A549 (cell line): ENCODE measurements around the gene ZBTB25. TPM values are rescaled to one million over a fixed set of nuclear protein-coding genes. Genes with fewer than 3 reads are reported as not detected.
A peak's percentile ranks its signal among the peaks of the same experiment; 100 is the strongest.

Source experiments
- ATAC-seq, 2 experiments: fragments of 200-7000 bp in 1 of 2; fragments of >200 bp in 1 of 2; cut with Nextera tagmentation in 1 of 2; cut with Tn5 transposase in 1 of 2; 3 replicates each; pipeline versions ENCODE4 v1.8.0 to v1.9.1; 2018 to 2020; ENCODE audit warnings: mild to moderate bottlenecking in 1 of 2, moderate library complexity in 1 of 2
- CTCF ChIA-PET: fragments of 300-600 bp; sonication (Branson Sonifier 250); formaldehyde crosslinking; extraction: SDS; loops from one replicate; lab custom pipeline; 2021; ENCODE audit warnings: antibody characterized with exemption, inconsistent platforms; lab: Yijun Ruan, JAX
- POLR2A ChIA-PET: fragments of 350-600 bp; formaldehyde crosslinking; extraction: SDS; loops from one replicate; lab custom pipeline; 2021; ENCODE audit warnings: antibody characterized with exemption, inconsistent platforms; lab: Yijun Ruan, JAX
- DNase-seq, 2 experiments: peaks; one replicate each; pipeline versions ENCODE4 v3.0.0 to v3.0.0-alpha.2; 2011 to 2016; ENCODE audit warnings: low read depth in 1 of 2, low spot score in 1 of 2
- FAIRE-seq: peaks from 2 replicates; lab custom pipeline; 2011; peaks lifted over from hg19 to GRCh38; lab: Jason Lieb, UNC
- H3K27ac ChIP-seq, 2 experiments: fragments of >200 bp; sonication (Bioruptor Twin); formaldehyde crosslinking; 3 replicates each; pipeline ENCODE4 v1.5.1; 2016 to 2017
- H3K4me1 ChIP-seq: fragments of >200 bp; sonication (Bioruptor Twin); formaldehyde crosslinking; 3 replicates; pipeline ENCODE4 v1.6.1; 2016
- H3K4me2 ChIP-seq: fragments of >200 bp; sonication (Bioruptor Twin); formaldehyde crosslinking; 3 replicates; pipeline ENCODE4 v1.6.1; 2016
- H3K4me3 ChIP-seq: fragments of >200 bp; sonication (Bioruptor Twin); formaldehyde crosslinking; 3 replicates; pipeline ENCODE4 v1.5.1; 2016
- H3K9me3 ChIP-seq: fragments of >200 bp; sonication (Bioruptor Twin); formaldehyde crosslinking; 3 replicates; pipeline ENCODE4 v1.6.1; 2016
- BHLHE40 ChIP-seq: IDR thresholded peaks from 2 replicates; pipeline ENCODE4 v1.6.1; 2012; ENCODE audit warnings: low read depth, low read length, inconsistent platforms
- CBX2 ChIP-seq: fragments of 200-600 bp; sonication (generic); IDR thresholded peaks from 2 replicates; pipeline ENCODE4 v1.6.1; 2016; ENCODE audit warnings: low read depth, mild to moderate bottlenecking, borderline replicate concordance
- CEBPB ChIP-seq, 2 experiments: fragments of >200 bp in 1 of 2; sonication (Bioruptor Twin) in 1 of 2; formaldehyde crosslinking in 1 of 2; IDR thresholded peaks; 2 replicates each; pipeline ENCODE4 v1.6.1; 2012 to 2016
- EHF ChIP-seq: fragments of 250-450 bp; sonication (Bioruptor Pico); IDR thresholded peaks from 2 replicates; pipeline ENCODE4 v1.5.0; 2020; ENCODE audit warnings: mild to moderate bottlenecking
- EP300 ChIP-seq, 2 experiments: fragments of >200 bp; sonication (Bioruptor Twin); formaldehyde crosslinking; IDR thresholded peaks; 2 replicates in 1 of 2; 3 replicates in 1 of 2; pipeline ENCODE4 v1.6.1; 2016 to 2017
- ESRRA ChIP-seq: fragments of 150-350 bp; IDR thresholded peaks from 2 replicates; pipeline ENCODE4 v1.6.1; 2014; ENCODE audit warnings: mild to moderate bottlenecking, low read length, borderline replicate concordance
- HOXB5 ChIP-seq: fragments of 250-450 bp; sonication (Bioruptor Pico); IDR thresholded peaks from 2 replicates; pipeline ENCODE4 v1.5.0; 2020; ENCODE audit warnings: mild to moderate bottlenecking, moderate library complexity
- POLR2AphosphoS2 ChIP-seq: conservative IDR thresholded peaks from 2 replicates; pipeline ENCODE4 v1.6.1; 2012; ENCODE audit warnings: low read length, improper control_type of control experiment, inconsistent platforms
- RARB ChIP-seq: fragments of 250-450 bp; sonication (Bioruptor Pico); IDR thresholded peaks from 2 replicates; pipeline ENCODE4 v1.8.0; 2021; ENCODE audit warnings: mild to moderate bottlenecking, moderate library complexity
- RFX5 ChIP-seq: fragments of 450-650 bp; IDR thresholded peaks from 2 replicates; pipeline ENCODE4 v1.7.1; 2014; ENCODE audit warnings: antibody characterized with exemption, mild to moderate bottlenecking, moderate library complexity
- SMC3 ChIP-seq: fragments of >200 bp; sonication (Bioruptor Twin); formaldehyde crosslinking; IDR thresholded peaks from 3 replicates; pipeline ENCODE4 v1.6.1; 2018; ENCODE audit warnings: inconsistent platforms
- TP53 ChIP-seq: fragments of 250-450 bp; sonication (Bioruptor Pico); IDR thresholded peaks from 2 replicates; pipeline ENCODE4 v1.5.0; 2021; ENCODE audit warnings: mild to moderate bottlenecking, moderate library complexity
- WGBS: methylation state at CpG from one replicate; pipeline ENCODE4 v1.1.6; 2017; ENCODE audit errors: missing lambda C conversion rate; 5-methylcytosine and 5-hydroxymethylcytosine counted together
- polyA plus RNA-seq, 4 experiments: library from polyadenylated mRNA; depleted of rRNA in 3 of 4; stranded (reverse); fragments of >200 nt; fragmentation: RNase III in 1 of 4; extraction: RNeasy Plus Mini Kit Qiagen cat#74134 plus additional on column Dnase treatment in 1 of 4; gene quantifications; 2 replicates in 3 of 4; 3 replicates in 1 of 4; pipeline ENCODE4 v1.2.3, GENCODE V29; 2011 to 2017
- TF ChIP-seq, protein P1 (sequence below): fragments of 250-450 bp; sonication (Bioruptor Pico); IDR thresholded peaks from 2 replicates; pipeline ENCODE4 v1.5.0; 2020; ENCODE audit warnings: low read depth, mild to moderate bottlenecking, moderate library complexity
- TF ChIP-seq, protein P2 (sequence below): fragments of 200-600 bp; sonication (generic); IDR thresholded peaks from 2 replicates; pipeline ENCODE4 v1.6.1; 2016; ENCODE audit warnings: antibody characterized with exemption, mild to moderate bottlenecking, moderate library complexity
- TF ChIP-seq, protein P3 (sequence below): IDR thresholded peaks from 2 replicates; pipeline ENCODE4 v1.6.1; 2012

ZBTB25 gene
- polyA plus RNA-seq, 2 of the 4 experiments (the other 2 are of a cell fraction), result 5.4 to 15.0 TPM

DNA sequence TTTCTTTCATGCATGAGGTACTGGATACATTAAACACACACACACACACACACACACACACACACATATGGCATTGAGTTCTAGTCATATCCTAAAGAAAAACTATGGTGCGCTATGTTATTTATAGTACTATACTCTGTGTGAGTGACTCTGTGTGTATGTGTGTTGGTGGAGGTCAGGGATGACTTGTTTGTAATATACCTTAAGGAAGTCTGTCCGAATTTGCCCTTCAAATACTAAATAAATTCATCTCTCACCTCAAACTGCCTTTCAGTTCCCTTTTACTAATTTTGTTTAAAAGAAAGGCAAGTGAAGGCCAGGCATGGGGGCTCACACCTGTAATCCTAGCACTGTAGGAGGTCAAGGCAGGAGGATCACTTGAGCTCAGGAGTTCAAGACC lies 40.4 kb downstream of the ZBTB25 start:
- Histone ChIP-seq H3K4me2 (no peak overlapping the region), H3K4me1 (peaks cover 22% of the 10 kb centered on the region; the same call in 2 of the 3 replicates), H3K27ac (no peak overlapping the region), H3K9me3 (no peaks in the 10 kb centered on the region), H3K4me3 (no peak overlapping the region)
- WGBS, result 92% methylated on average over 2 of the region's 2 CpGs
- TF ChIP-seq HOXB5 (CRISPR knock-in tag) (no peak), RARB (CRISPR knock-in tag) (no peak), TP53 (CRISPR knock-in tag) (no peak)
- TF ChIP-seq, protein P1, sequence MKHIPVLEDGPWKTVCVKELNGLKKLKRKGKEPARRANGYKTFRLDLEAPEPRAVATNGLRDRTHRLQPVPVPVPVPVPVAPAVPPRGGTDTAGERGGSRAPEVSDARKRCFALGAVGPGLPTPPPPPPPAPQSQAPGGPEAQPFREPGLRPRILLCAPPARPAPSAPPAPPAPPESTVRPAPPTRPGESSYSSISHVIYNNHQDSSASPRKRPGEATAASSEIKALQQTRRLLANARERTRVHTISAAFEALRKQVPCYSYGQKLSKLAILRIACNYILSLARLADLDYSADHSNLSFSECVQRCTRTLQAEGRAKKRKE (CRISPR knock-in tag), result no peak
- TF ChIP-seq, protein P2, sequence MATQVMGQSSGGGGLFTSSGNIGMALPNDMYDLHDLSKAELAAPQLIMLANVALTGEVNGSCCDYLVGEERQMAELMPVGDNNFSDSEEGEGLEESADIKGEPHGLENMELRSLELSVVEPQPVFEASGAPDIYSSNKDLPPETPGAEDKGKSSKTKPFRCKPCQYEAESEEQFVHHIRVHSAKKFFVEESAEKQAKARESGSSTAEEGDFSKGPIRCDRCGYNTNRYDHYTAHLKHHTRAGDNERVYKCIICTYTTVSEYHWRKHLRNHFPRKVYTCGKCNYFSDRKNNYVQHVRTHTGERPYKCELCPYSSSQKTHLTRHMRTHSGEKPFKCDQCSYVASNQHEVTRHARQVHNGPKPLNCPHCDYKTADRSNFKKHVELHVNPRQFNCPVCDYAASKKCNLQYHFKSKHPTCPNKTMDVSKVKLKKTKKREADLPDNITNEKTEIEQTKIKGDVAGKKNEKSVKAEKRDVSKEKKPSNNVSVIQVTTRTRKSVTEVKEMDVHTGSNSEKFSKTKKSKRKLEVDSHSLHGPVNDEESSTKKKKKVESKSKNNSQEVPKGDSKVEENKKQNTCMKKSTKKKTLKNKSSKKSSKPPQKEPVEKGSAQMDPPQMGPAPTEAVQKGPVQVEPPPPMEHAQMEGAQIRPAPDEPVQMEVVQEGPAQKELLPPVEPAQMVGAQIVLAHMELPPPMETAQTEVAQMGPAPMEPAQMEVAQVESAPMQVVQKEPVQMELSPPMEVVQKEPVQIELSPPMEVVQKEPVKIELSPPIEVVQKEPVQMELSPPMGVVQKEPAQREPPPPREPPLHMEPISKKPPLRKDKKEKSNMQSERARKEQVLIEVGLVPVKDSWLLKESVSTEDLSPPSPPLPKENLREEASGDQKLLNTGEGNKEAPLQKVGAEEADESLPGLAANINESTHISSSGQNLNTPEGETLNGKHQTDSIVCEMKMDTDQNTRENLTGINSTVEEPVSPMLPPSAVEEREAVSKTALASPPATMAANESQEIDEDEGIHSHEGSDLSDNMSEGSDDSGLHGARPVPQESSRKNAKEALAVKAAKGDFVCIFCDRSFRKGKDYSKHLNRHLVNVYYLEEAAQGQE, result no peak
- DNase-seq (no peak), ATAC-seq (no peak), FAIRE-seq (no peak)
- CTCF ChIA-PET, result interaction anchor here (0.6 to 1.9 kb wide), 7 partner anchors 9 to 121 kb away, joined by 3 to 6 read pairs (median 4); no protein-coding TSS in a partner anchor
- POLR2A ChIA-PET, result interaction anchor here (0.6 kb wide), 1 partner anchor 908 kb away, joined by 3 read pairs; no protein-coding TSS in a partner anchor

DNA sequence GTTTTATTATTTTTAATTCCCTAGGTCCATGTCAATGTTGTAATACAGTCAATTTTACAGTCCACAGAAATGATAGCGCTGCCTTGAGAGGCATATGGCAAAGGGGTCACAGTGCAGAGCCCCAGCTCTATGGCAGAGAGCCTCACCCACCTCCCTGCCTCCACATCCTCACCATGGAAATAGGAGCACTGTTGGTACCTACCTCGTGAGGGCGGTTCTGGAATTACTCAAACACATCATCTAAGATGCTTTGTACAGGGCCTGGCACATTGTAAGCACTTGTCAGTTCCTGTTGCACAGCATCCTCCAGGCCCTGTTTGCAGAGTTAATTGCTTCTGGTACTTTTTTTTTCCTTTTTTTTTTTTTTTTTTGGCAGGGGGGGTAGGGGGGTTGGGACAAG lies 42.4 kb downstream of the ZBTB25 start:
- WGBS, result 93% methylated on average over 3 of the region's 3 CpGs
- FAIRE-seq (no peak), DNase-seq (no peak), ATAC-seq (no peak)
- H3K9me3 ChIP-seq, result no peaks in the 10 kb centered on the region
- H3K4me1 ChIP-seq, result peaks cover 12% of the 10 kb centered on the region; the same call in 2 of the 3 replicates
- ChIA-PET POLR2A (no interaction called here), CTCF (interaction anchor here (1.7 kb wide), 1 partner anchor 18 kb away, joined by 6 read pairs; no protein-coding TSS in a partner anchor)
- no peak overlapping the region for H3K4me3 ChIP-seq
- H3K27ac ChIP-seq, result no peak overlapping the region
- TF ChIP-seq, protein P3, sequence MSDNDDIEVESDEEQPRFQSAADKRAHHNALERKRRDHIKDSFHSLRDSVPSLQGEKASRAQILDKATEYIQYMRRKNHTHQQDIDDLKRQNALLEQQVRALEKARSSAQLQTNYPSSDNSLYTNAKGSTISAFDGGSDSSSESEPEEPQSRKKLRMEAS, result no peak
- no peak for TF ChIP-seq ESRRA
- TF ChIP-seq SMC3, result no peak
- TF ChIP-seq EHF, result no peak
- no peak for TF ChIP-seq HOXB5 (CRISPR knock-in tag)
- no peak for TF ChIP-seq RFX5
- TF ChIP-seq EP300 (IDR thresholded peaks at IDR 0.05), result no peak
- no peak for TF ChIP-seq POLR2AphosphoS2
- TF ChIP-seq, all 56 proteins: peak for 0
- no peak overlapping the region for H3K4me2 ChIP-seq

DNA sequence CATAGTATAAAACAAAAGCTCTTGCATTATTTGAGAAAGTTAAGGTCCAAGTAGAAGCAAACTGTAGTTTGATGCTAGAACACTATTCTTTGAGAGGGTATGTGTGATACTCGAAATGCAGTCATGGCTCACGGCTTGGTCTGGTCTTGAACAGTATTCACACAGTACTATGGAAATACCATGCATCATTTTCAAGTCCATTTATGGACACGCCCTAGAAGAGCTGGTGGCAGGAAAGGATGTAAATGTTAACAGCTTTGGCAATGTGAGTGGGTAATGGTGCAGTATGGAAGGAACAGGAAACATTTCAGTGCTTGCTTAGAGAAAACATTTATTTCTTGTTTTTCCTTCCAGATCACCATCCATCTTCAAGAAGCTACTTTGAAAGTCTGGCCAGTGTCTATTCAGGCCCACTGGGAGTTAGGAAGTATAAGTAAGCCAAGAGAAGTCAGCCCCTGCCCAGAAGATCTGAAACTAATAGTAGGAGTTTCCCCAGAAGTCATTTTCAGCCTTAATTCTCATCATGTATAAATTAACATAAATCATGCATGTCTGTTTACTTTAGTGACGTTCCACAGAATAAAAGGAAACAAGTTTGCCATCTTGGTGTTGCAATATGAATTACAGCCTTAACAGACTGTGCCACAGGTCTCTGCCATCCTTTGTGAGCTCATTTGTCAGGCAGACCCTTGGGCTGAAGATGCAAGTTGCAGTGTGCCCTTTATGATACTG lies 44.1 kb downstream of the ZBTB25 start:
- CTCF ChIA-PET, result interaction anchor here (0.6 to 1.7 kb wide), 7 partner anchors 11 to 178 kb away, joined by 3 to 7 read pairs (median 3); partner anchors contain the start of gene HSPA2
- Histone ChIP-seq H3K4me2 (no peak overlapping the region), H3K4me3 (no peak overlapping the region), H3K27ac (no peak overlapping the region), H3K9me3 (no peaks in the 10 kb centered on the region), H3K4me1 (peaks cover 6% of the 10 kb centered on the region; the same call in 2 of the 3 replicates)
- FAIRE-seq (no peak), ATAC-seq (no peak), DNase-seq (no peak)
- POLR2A ChIA-PET, result no interaction called here
- 76% methylated on average over 4 of the region's 4 CpGs for WGBS
- TF ChIP-seq CEBPB (IDR thresholded peaks at IDR 0.05) (0 out of 4 replicates have a peak, but pooled peaks of 1 of the 2 experiments have one; percentile 21), CBX2 (no peak), BHLHE40 (no peak), EHF (no peak)
